ENCODE results near the gene KIAA0319L.

DNA sequence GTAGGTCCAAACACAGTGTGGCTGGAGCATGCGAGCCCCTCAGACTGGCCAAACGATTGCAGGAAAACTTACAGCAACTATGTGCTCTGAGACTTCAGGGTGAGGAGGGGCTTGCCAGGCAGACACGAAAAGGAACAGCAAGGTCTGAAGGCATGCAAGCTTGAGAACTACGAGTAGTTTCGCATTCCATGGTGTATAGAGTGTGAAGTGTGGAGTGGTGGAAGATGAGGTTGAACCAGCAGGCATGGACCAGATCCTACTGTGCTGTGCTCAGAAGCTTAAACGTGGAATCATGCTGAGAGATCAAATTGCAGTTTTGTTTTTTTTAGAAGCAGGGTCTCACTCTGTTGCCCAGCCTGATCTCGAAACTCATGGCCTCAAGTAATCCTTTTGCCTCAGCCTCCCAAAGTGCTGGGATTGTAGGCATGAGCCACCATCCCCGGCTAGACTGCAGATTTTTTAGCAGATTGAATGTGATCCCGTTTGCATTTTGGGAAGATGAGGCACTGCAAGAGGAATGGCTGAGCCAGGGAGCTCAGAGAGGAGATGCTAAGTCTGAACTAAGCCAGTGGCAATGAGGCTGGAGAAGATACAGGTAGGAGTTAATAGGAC is 10.8 kb upstream of the KIAA0319L start:
- TF ChIP-seq POLR2A (IDR thresholded peaks at IDR 0.05; ENCODE audit: low read depth, low read length) (no peak), POLR2AphosphoS5 (IDR thresholded peaks at IDR 0.05; ENCODE audit: low read depth, low read length) (no peak; the same call in 1 of the 2 replicates)
